HG03354 (cell line): ENCODE measurements around the gene TXNL4B.

Experiments
- ATAC-seq: cut with Tn5 transposase; IDR thresholded peaks from one replicate; pipeline ENCODE4 v1.9.1; 2021; ENCODE audit warnings: mild to moderate bottlenecking; ENCODE audit not compliant: unreplicated experiment, poor library complexity, severe bottlenecking

Gene TXNL4B

GRCh38 chr16:72112906-72113615, 19.6 kb upstream of the TXNL4B start:
- ATAC-seq = no peak

GRCh38 chr16:72112452-72112792, 19.0 kb upstream of the TXNL4B start:
- ATAC-seq = no peak

- no peak for ATAC-seq
Observed at GRCh38 chr16:72111657-72112451, 18.4 kb upstream of the TXNL4B start.

GRCh38 chr16:72110662-72111615, 17.5 kb upstream of the TXNL4B start:
- ATAC-seq = no peak

GRCh38 chr16:72109966-72110530, 16.6 kb upstream of the TXNL4B start:
- ATAC-seq = no peak

- ATAC-seq = no peak
Observed at GRCh38 chr16:72109300-72109699, 15.9 kb upstream of the TXNL4B start.

- ATAC-seq = no peak
Observed at GRCh38 chr16:72108353-72109102, 15.1 kb upstream of the TXNL4B start.

- no peak for ATAC-seq
Observed at GRCh38 chr16:72107371-72107770, 14.0 kb upstream of the TXNL4B start.

- no peak for ATAC-seq
Observed at GRCh38 chr16:72105978-72106377, 12.6 kb upstream of the TXNL4B start.

GRCh38 chr16:72104905-72105304, 11.5 kb upstream of the TXNL4B start:
- no peak for ATAC-seq

- ATAC-seq = no peak
Observed at GRCh38 chr16:72101195-72101594, 7.8 kb upstream of the TXNL4B start.

- ATAC-seq = peak; percentile 86
Observed at GRCh38 chr16:72099377-72099818, 6.0 kb upstream of the TXNL4B start.

- ATAC-seq = peak; percentile 5
Observed at GRCh38 chr16:72098936-72099335, 5.5 kb upstream of the TXNL4B start.

GRCh38 chr16:72094266-72094610, 818 bp upstream of the TXNL4B start:
- ATAC-seq = no peak

- no peak for ATAC-seq
Observed at GRCh38 chr16:72092832-72093447, 480 bp downstream of the TXNL4B start.

- no peak for ATAC-seq
Observed at GRCh38 chr16:72091217-72091616, 2.2 kb downstream of the TXNL4B start.

GRCh38 chr16:72085002-72085401, 8.4 kb downstream of the TXNL4B start:
- no peak for ATAC-seq

GRCh38 chr16:72084445-72084844, 9.0 kb downstream of the TXNL4B start:
- ATAC-seq = no peak
